B cell (primary cell): ENCODE results near the gene WARS2. TPM values are rescaled to one million over a fixed set of nuclear protein-coding genes. Genes with fewer than 3 reads are reported as not detected.

Experiments
- ATAC-seq: fragments of 200-7000 bp; cut with Tn5 transposase; one replicate; pipeline ENCODE4 v1.10.0; 2021; ENCODE audit warnings: low read depth, mild to moderate bottlenecking, moderate number of reproducible peaks, moderate library complexity
- CTCF ChIA-PET: fragments of 350-600 bp; sonication (Branson Sonifier 250); formaldehyde crosslinking; loops from one replicate; lab custom pipeline; 2021; ENCODE audit warnings: antibody characterized with exemption, inconsistent platforms; lab: Charles Lee
- POLR2A ChIA-PET: fragments of 350-600 bp; sonication (Branson Sonifier 250); formaldehyde crosslinking; loops from one replicate; lab custom pipeline; 2021; ENCODE audit warnings: antibody characterized with exemption; lab: Charles Lee
- DNase-seq: peaks from one replicate; pipeline ENCODE4 v3.0.0; 2013
- H2AFZ ChIP-seq: 2 replicates; pipeline ENCODE4 v1.6.1; 2012; ENCODE audit warnings: mild to moderate bottlenecking, low read depth, low read length; ENCODE audit not compliant: insufficient read depth, poor library complexity, severe bottlenecking
- H3K27ac ChIP-seq, 2 donors: 1 replicate in 1 of 2; 2 replicates in 1 of 2; pipeline ENCODE4 v1.5.1; 2012 to 2013; ENCODE audit warnings: low read length in 2 of 2, mild to moderate bottlenecking in 2 of 2, moderate library complexity in 1 of 2
- H3K27me3 ChIP-seq, 4 experiments: fragments of 200-600 bp in 1 of 4; sonication (generic) in 1 of 4; replicated peaks in 1 of 4; 1 replicate in 2 of 4; 2 replicates in 2 of 4; pipeline versions ENCODE4 v1.6.1 to v1.7.0; 2013 to 2016; ENCODE audit warnings: low read length in 3 of 4, mild to moderate bottlenecking in 2 of 4, mixed read lengths in 1 of 4, moderate library complexity in 1 of 4; ENCODE audit not compliant: insufficient read depth in 4 of 4, control insufficient read depth in 3 of 4; ENCODE audit errors: control extremely low read depth in 1 of 4
- H3K36me3 ChIP-seq, 2 experiments: replicated peaks in 1 of 2; 1 replicate in 1 of 2; 2 replicates in 1 of 2; pipeline versions ENCODE4 v1.6.1 to v1.7.1; 2013; ENCODE audit warnings: low read length in 1 of 2; ENCODE audit not compliant: insufficient read depth in 2 of 2, control insufficient read depth in 1 of 2; ENCODE audit errors: control extremely low read depth in 1 of 2, extremely low read depth in 1 of 2
- H3K4me1 ChIP-seq, 2 donors: fragments of 200-600 bp in 1 of 2; sonication (generic) in 1 of 2; 1 replicate in 1 of 2; 2 replicates in 1 of 2; pipeline versions ENCODE4 v1.5.1 to v1.6.1; 2013 to 2017; ENCODE audit warnings: low read length in 2 of 2; ENCODE audit not compliant: control insufficient read depth in 2 of 2, insufficient read depth in 2 of 2
- H3K4me2 ChIP-seq: replicated peaks from 2 replicates; pipeline ENCODE3; 2012; ENCODE audit warnings: mild to moderate bottlenecking, low read depth, low read length; ENCODE audit not compliant: poor library complexity, severe bottlenecking
- H3K4me3 ChIP-seq, 5 experiments: fragments of 200-600 bp in 1 of 5; sonication (generic) in 1 of 5; 1 replicate in 3 of 5; 2 replicates in 2 of 5; pipeline versions ENCODE4 v1.5.1 to v1.7.0; 2011 to 2016; ENCODE audit warnings: low read length in 4 of 5, mild to moderate bottlenecking in 4 of 5, low read depth in 2 of 5, control low read depth in 1 of 5, moderate library complexity in 1 of 5; ENCODE audit not compliant: insufficient read depth in 1 of 5; ENCODE audit errors: control extremely low read depth in 1 of 5, extremely low read depth in 1 of 5
- H3K79me2 ChIP-seq: fragments of 200-600 bp; sonication (generic); one replicate; pipeline ENCODE4 v1.6.0; 2016; ENCODE audit warnings: low read length; ENCODE audit not compliant: control insufficient read depth, insufficient read depth
- H3K9ac ChIP-seq: fragments of 200-600 bp; sonication (generic); 2 replicates; pipeline ENCODE4 v1.6.1; 2017; ENCODE audit warnings: mild to moderate bottlenecking, low read length, moderate library complexity
- H3K9me3 ChIP-seq, 3 donors: one replicate each; pipeline versions ENCODE4 v1.6.1 to v1.7.1; 2013; ENCODE audit warnings: low read length in 2 of 3; ENCODE audit not compliant: control insufficient read depth in 2 of 3, insufficient read depth in 1 of 3; ENCODE audit errors: control extremely low read depth in 1 of 3
- H4K20me1 ChIP-seq: 2 replicates; pipeline ENCODE4 v1.6.0; 2012; ENCODE audit warnings: mild to moderate bottlenecking, low read length; ENCODE audit not compliant: insufficient read depth, control insufficient read depth, poor library complexity, severe bottlenecking
- H3K27ac Mint-ChIP-seq: one replicate; pipeline ENCODE4 v1.8.0; 2021; ENCODE audit warnings: mixed read lengths
- H3K27me3 Mint-ChIP-seq: one replicate; pipeline ENCODE4 v1.8.0; 2021; ENCODE audit warnings: mixed read lengths
- H3K4me1 Mint-ChIP-seq: one replicate; pipeline ENCODE4 v1.8.0; 2021; ENCODE audit warnings: mixed read lengths
- H3K4me3 Mint-ChIP-seq: one replicate; pipeline ENCODE4 v1.8.0; 2021; ENCODE audit warnings: mixed read lengths
- H3K9me3 Mint-ChIP-seq: one replicate; pipeline ENCODE4 v1.8.0; 2022; ENCODE audit warnings: mixed read lengths; ENCODE audit not compliant: insufficient read depth
- CTCF ChIP-seq: fragments of 200-600 bp; IDR thresholded peaks from one replicate; pipeline ENCODE4 v1.8.0; 2022; ENCODE audit warnings: antibody characterized with exemption, mild to moderate bottlenecking
- EZH2 ChIP-seq: IDR thresholded peaks from 2 replicates; pipeline ENCODE4 v1.6.1; 2012; ENCODE audit warnings: borderline replicate concordance, low read depth, mild to moderate bottlenecking, moderate library complexity, low read length; ENCODE audit not compliant: insufficient read depth, poor library complexity, severe bottlenecking
- WGBS: methylation state at CpG from one replicate; pipeline ENCODE4 v1.1.5; 2013; ENCODE audit warnings: missing lambda C conversion rate; ENCODE audit not compliant: insufficient coverage; 5-methylcytosine and 5-hydroxymethylcytosine counted together
- intact Hi-C: fragments of 100-400 bp; cut with micrococcal nuclease; formaldehyde crosslinking; loops from one replicate; pipeline ENCODE4 v1.10.0; 2022
- polyA plus RNA-seq: library from polyadenylated mRNA; depleted of rRNA; stranded (reverse); fragments of >200 nt; gene quantifications from 2 replicates; pipeline ENCODE4 v1.2.3, GENCODE V29; 2012
- total RNA-seq, 2 donors: library from RNA; stranded (reverse); fragments of 120-200 nt in 1 of 2; gene quantifications; 1 replicate in 1 of 2; 2 replicates in 1 of 2; pipeline versions ENCODE4 v1.2.3 to v1.2.4, GENCODE V29; 2013 to 2022

The WARS2 gene
- total and polyA plus RNA-seq, 2 donors (not counting 1 experiment from before 2014, with no cell fraction given) = 4.2 to 14.3 TPM

- Histone ChIP-seq H3K4me3 (no peak overlapping the region), H3K4me2 (no peak overlapping the region), H3K9me3 (no peaks in the 10 kb centered on the region), H3K36me3 (peaks cover 5 to 6% of the 10 kb centered on the region in 2 experiments), H3K4me1 (no peaks in the 10 kb centered on the region), H3K9ac (no peak overlapping the region), H3K79me2 (no peaks in the 10 kb centered on the region), H3K27me3 (no peaks in the 10 kb centered on the region), H3K27ac (no peak overlapping the region), H2AFZ (no peak overlapping the region), H4K20me1 (no peaks in the 10 kb centered on the region)
- ChIA-PET CTCF (no interaction called here), POLR2A (no interaction called here)
- no peaks in the 10 kb centered on the region for H3K9me3 Mint-ChIP-seq
- H3K27me3 Mint-ChIP-seq = no peaks in the 10 kb centered on the region
- TF ChIP-seq EZH2 = no peak
- no peak for TF ChIP-seq CTCF
- ATAC-seq (no peak), DNase-seq (no peak)
- no peaks in the 10 kb centered on the region for H3K4me1 Mint-ChIP-seq
- intact Hi-C loops = no loop called here
- no peak overlapping the region for H3K27ac Mint-ChIP-seq
- no peak overlapping the region for H3K4me3 Mint-ChIP-seq
These were observed 106.1 kb downstream of the WARS2 start for GRCh38 chr1:119034359-119034758.

GRCh38 chr1:119032986-119033385, 107.5 kb downstream of the WARS2 start:
- H3K4me2 ChIP-seq = no peak overlapping the region
- no peaks in the 10 kb centered on the region for H3K4me1 ChIP-seq
- H3K27ac Mint-ChIP-seq = no peak overlapping the region
- H3K9me3 Mint-ChIP-seq = no peaks in the 10 kb centered on the region
- WGBS = over 99% methylated on average over 21 of the region's 22 CpGs
- TF ChIP-seq EZH2 = no peak
- TF ChIP-seq CTCF = no peak
- H3K27me3 ChIP-seq = no peaks in the 10 kb centered on the region
- no peak for ATAC-seq
- H3K36me3 ChIP-seq = peaks cover 5 to 6% of the 10 kb centered on the region in 2 experiments
- H3K4me3 ChIP-seq = no peak overlapping the region
- H3K4me1 Mint-ChIP-seq = no peaks in the 10 kb centered on the region
- ChIA-PET CTCF (no interaction called here), POLR2A (no interaction called here)
- no peaks in the 10 kb centered on the region for H3K79me2 ChIP-seq
- no peak overlapping the region for H3K9ac ChIP-seq
- DNase-seq = no peak
- no peaks in the 10 kb centered on the region for H3K9me3 ChIP-seq
- intact Hi-C loops = no loop called here
- H3K27me3 Mint-ChIP-seq = no peaks in the 10 kb centered on the region
- no peak overlapping the region for H2AFZ ChIP-seq
- H4K20me1 ChIP-seq = no peaks in the 10 kb centered on the region
- no peak overlapping the region for H3K4me3 Mint-ChIP-seq
- no peak overlapping the region for H3K27ac ChIP-seq
